SK-N-SH (cell line): ENCODE data around the gene KRT85. TPM values are rescaled to one million over a fixed set of nuclear protein-coding genes. Genes with fewer than 3 reads are reported as not detected.

Experiments
- CTCF ChIA-PET: fragments of 300-600, 350-600 bp; formaldehyde crosslinking; extraction: SDS; loops from one replicate; lab custom pipeline; 2021; lab: Yijun Ruan, JAX
- POLR2A ChIA-PET: fragments of 350-600 bp; sonication (Branson Sonifier 250); formaldehyde crosslinking; extraction: SDS; loops from one replicate; lab custom pipeline; 2020; ENCODE audit warnings: antibody characterized with exemption, inconsistent platforms; lab: Yijun Ruan, JAX
- DNase-seq: peaks from one replicate; pipeline ENCODE4 v3.0.0; 2012
- H2AFZ ChIP-seq: fragments of 200-600 bp; sonication (generic); 2 replicates; pipeline ENCODE4 v1.8.1; 2016; ENCODE audit warnings: antibody characterized with exemption, mild to moderate bottlenecking, low read depth
- H3F3A ChIP-seq: fragments of 200-600 bp; sonication (generic); replicated peaks from 2 replicates; pipeline ENCODE3; 2016; ENCODE audit warnings: antibody characterized with exemption, mild to moderate bottlenecking; ENCODE audit not compliant: insufficient read depth
- H3K27ac ChIP-seq, 2 experiments: fragments of 200-500 bp in 1 of 2; fragments of 200-600 bp in 1 of 2; sonication (Bioruptor generic) in 1 of 2; sonication (generic), shearing (Covaris generic) in 1 of 2; 2 replicates each; pipeline versions ENCODE4 v1.5.1 to v1.6.1; 2014 to 2016; ENCODE audit warnings: low read depth in 2 of 2, inconsistent platforms in 1 of 2, low read length in 1 of 2, mild to moderate bottlenecking in 1 of 2, mixed read lengths in 1 of 2
- H3K27me3 ChIP-seq: fragments of 200-600 bp; sonication (generic), shearing (Covaris generic); 2 replicates; pipeline ENCODE4 v1.6.1; 2016; ENCODE audit warnings: mixed run types; ENCODE audit not compliant: insufficient read depth
- H3K36me3 ChIP-seq, 2 experiments: fragments of 200-500 bp in 1 of 2; fragments of 200-600 bp in 1 of 2; sonication (Bioruptor generic) in 1 of 2; sonication (generic) in 1 of 2; replicated peaks in 1 of 2; 2 replicates each; pipeline versions ENCODE3 to v1.5.1; 2014 to 2016; ENCODE audit warnings: low read length in 1 of 2, mild to moderate bottlenecking in 1 of 2; ENCODE audit not compliant: insufficient read depth in 2 of 2, control insufficient read depth in 1 of 2
- H3K4me1 ChIP-seq, 2 experiments: fragments of 200-500 bp in 1 of 2; fragments of 200-600 bp in 1 of 2; sonication (Bioruptor generic) in 1 of 2; sonication (generic), shearing (Covaris generic) in 1 of 2; 2 replicates each; pipeline versions ENCODE4 v1.5.1 to v1.6.1; 2014 to 2016; ENCODE audit warnings: low read depth in 1 of 2, low read length in 1 of 2, mixed run types in 1 of 2; ENCODE audit not compliant: insufficient read depth in 2 of 2, control insufficient read depth in 1 of 2
- H3K4me2 ChIP-seq: fragments of 200-600 bp; sonication (generic), shearing (Covaris generic); 2 replicates; pipeline ENCODE4 v1.6.1; 2017; ENCODE audit warnings: mixed run types
- H3K4me3 ChIP-seq, 2 experiments: fragments of 200-500 bp in 1 of 2; fragments of 200-600 bp in 1 of 2; sonication (Bioruptor generic) in 1 of 2; sonication (generic), shearing (Covaris generic) in 1 of 2; 2 replicates each; pipeline versions ENCODE4 v1.5.1 to v1.8.1; 2014 to 2016; ENCODE audit warnings: low read depth in 2 of 2, inconsistent platforms in 1 of 2, low read length in 1 of 2, mild to moderate bottlenecking in 1 of 2, mixed read lengths in 1 of 2, moderate library complexity in 1 of 2
- H3K79me2 ChIP-seq: fragments of 200-600 bp; sonication (generic); 2 replicates; pipeline ENCODE4 v1.8.1; 2017; ENCODE audit warnings: mild to moderate bottlenecking; ENCODE audit not compliant: insufficient read depth
- H3K9ac ChIP-seq: fragments of 200-600 bp; sonication (generic); 2 replicates; pipeline ENCODE4 v1.6.1; 2017; ENCODE audit warnings: mixed run types
- H3K9me2 ChIP-seq: fragments of 200-600 bp; sonication (generic); 2 replicates; pipeline ENCODE4 v1.6.1; 2017; ENCODE audit warnings: mixed run types
- H3K9me3 ChIP-seq: fragments of 200-600 bp; sonication (generic); 2 replicates; pipeline ENCODE4 v1.6.1; 2017; ENCODE audit warnings: mixed run types, mild to moderate bottlenecking, moderate library complexity
- H4K20me1 ChIP-seq: fragments of 200-600 bp; sonication (generic); 2 replicates; pipeline ENCODE4 v1.6.1; 2017; ENCODE audit warnings: mild to moderate bottlenecking, mixed run types; ENCODE audit not compliant: insufficient read depth
- CHD2 ChIP-seq: fragments of 150-350 bp; IDR thresholded peaks from 2 replicates; pipeline ENCODE4 v1.6.1; 2018; ENCODE audit warnings: low read length; ENCODE audit not compliant: partially characterized antibody
- EZH2phosphoT487 ChIP-seq: fragments of 200-600 bp; sonication (generic); IDR thresholded peaks from 2 replicates; pipeline ENCODE4 v1.6.1; 2017; ENCODE audit warnings: low read depth, mixed run types, mild to moderate bottlenecking, antibody characterized with exemption, moderate library complexity, borderline replicate concordance
- GABPA ChIP-seq: IDR thresholded peaks from 2 replicates; pipeline ENCODE4 v1.4.0; 2012; ENCODE audit warnings: low read depth, mild to moderate bottlenecking
- IRF3 ChIP-seq: fragments of 150-350 bp; IDR thresholded peaks from 2 replicates; pipeline ENCODE4 v1.6.1; 2016; ENCODE audit warnings: mild to moderate bottlenecking, low read depth, low read length
- JUND ChIP-seq: IDR thresholded peaks from 2 replicates; pipeline ENCODE4 v1.4.0; 2012
- MEF2A ChIP-seq: IDR thresholded peaks from 2 replicates; pipeline ENCODE4 v1.4.0; 2012; ENCODE audit warnings: low read depth, borderline replicate concordance
- MXI1 ChIP-seq: IDR thresholded peaks from 2 replicates; pipeline ENCODE4 v1.6.1; 2012; ENCODE audit warnings: mild to moderate bottlenecking, low read depth, low read length, improper control_type of control experiment
- POLR2AphosphoS5 ChIP-seq: IDR thresholded peaks from 2 replicates; pipeline ENCODE4 v1.6.1; 2012; ENCODE audit warnings: low read depth, low read length
- RAD21 ChIP-seq: IDR thresholded peaks from 2 replicates; pipeline ENCODE4 v1.6.1; 2012; ENCODE audit warnings: mild to moderate bottlenecking, low read length
- RCOR1 ChIP-seq: fragments of 150-350 bp; IDR thresholded peaks from 2 replicates; pipeline ENCODE4 v1.6.1; 2017; ENCODE audit warnings: antibody characterized with exemption, low read length
- REST ChIP-seq: IDR thresholded peaks from 2 replicates; pipeline ENCODE4 v1.6.1; 2012; ENCODE audit warnings: mild to moderate bottlenecking, low read depth, low read length, moderate library complexity
- RFX5 ChIP-seq: IDR thresholded peaks from 2 replicates; pipeline ENCODE4 v1.6.1; 2012; ENCODE audit warnings: mild to moderate bottlenecking, improper control_type of control experiment, low read length
- TCF12 ChIP-seq: IDR thresholded peaks from 2 replicates; pipeline ENCODE4 v1.4.0; 2012
- whole genome bisulfite sequencing: methylation state at CpG from one replicate; pipeline ENCODE4 v1.1.6; 2017; ENCODE audit warnings: low lambda C conversion rate; 5-methylcytosine and 5-hydroxymethylcytosine counted together
- polyA plus RNA-seq, 3 experiments: library from polyadenylated mRNA; depleted of rRNA; stranded (reverse); fragments of >200 nt; gene quantifications; 2 replicates each; pipeline ENCODE4 v1.2.3, GENCODE V29; 2012
- TF ChIP-seq, protein P1 (sequence below): IDR thresholded peaks from 2 replicates; pipeline ENCODE4 v1.4.0; 2012; ENCODE audit warnings: low read depth, borderline replicate concordance
- TF ChIP-seq, protein P2 (sequence below): fragments of 150-350 bp; IDR thresholded peaks from 2 replicates; pipeline ENCODE4 v1.6.1; 2017; ENCODE audit warnings: antibody characterized with exemption, low read length, low read depth, borderline replicate concordance

The KRT85 gene
- polyA plus RNA-seq, 1 of the 3 experiments (the other 2 are of a cell fraction): not detected

DNA sequence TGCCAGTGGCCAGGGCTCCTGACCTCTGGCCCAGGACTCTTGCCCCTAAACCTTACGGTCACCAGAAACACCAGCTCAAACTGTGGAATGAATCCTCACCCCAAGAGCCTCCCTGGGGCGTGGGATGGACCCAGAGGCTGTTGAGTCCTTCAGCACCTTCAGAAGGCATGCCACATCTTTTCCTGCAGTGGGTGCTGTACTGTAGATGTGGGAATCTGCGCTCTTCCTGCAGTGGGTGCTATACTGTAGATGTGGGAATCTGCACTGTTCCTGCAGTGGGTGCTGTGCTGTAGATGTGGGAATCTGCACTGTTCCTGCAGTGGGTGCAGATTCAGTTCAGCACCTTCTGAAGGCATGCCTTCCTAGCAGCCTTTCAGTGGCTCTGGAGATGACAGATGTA is 37.7 kb upstream of the KRT85 start:
- no peaks in the 10 kb centered on the region for H3K36me3 ChIP-seq
- no peak overlapping the region for H3K27ac ChIP-seq
- no peaks in the 10 kb centered on the region for H3K9me2 ChIP-seq
- H3K4me1 ChIP-seq: no peaks in the 10 kb centered on the region
- ChIA-PET POLR2A (no interaction called here), CTCF (interaction anchor here (0.6 to 1.7 kb wide), 2 partner anchors 9 kb away, joined by 3 to 4 read pairs; no protein-coding TSS in a partner anchor)
- peaks cover 24% of the 10 kb centered on the region for H3K27me3 ChIP-seq
- no peak overlapping the region for H3K4me2 ChIP-seq
- WGBS: 50% methylated on average over 2 of the region's 3 CpGs
- no peaks in the 10 kb centered on the region for H3K79me2 ChIP-seq
- no peak for DNase-seq
- H4K20me1 ChIP-seq: no peaks in the 10 kb centered on the region
- no peak for TF ChIP-seq TCF12
- no peak for TF ChIP-seq RFX5
- no peak for TF ChIP-seq EZH2phosphoT487
- no peak for TF ChIP-seq MXI1
- no peak for TF ChIP-seq IRF3
- TF ChIP-seq CHD2: no peak
- no peak for TF ChIP-seq RCOR1
- TF ChIP-seq, protein P1, sequence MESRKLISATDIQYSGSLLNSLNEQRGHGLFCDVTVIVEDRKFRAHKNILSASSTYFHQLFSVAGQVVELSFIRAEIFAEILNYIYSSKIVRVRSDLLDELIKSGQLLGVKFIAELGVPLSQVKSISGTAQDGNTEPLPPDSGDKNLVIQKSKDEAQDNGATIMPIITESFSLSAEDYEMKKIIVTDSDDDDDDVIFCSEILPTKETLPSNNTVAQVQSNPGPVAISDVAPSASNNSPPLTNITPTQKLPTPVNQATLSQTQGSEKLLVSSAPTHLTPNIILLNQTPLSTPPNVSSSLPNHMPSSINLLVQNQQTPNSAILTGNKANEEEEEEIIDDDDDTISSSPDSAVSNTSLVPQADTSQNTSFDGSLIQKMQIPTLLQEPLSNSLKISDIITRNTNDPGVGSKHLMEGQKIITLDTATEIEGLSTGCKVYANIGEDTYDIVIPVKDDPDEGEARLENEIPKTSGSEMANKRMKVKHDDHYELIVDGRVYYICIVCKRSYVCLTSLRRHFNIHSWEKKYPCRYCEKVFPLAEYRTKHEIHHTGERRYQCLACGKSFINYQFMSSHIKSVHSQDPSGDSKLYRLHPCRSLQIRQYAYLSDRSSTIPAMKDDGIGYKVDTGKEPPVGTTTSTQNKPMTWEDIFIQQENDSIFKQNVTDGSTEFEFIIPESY: no peak
- TF ChIP-seq JUND: no peak
- TF ChIP-seq, protein P2, sequence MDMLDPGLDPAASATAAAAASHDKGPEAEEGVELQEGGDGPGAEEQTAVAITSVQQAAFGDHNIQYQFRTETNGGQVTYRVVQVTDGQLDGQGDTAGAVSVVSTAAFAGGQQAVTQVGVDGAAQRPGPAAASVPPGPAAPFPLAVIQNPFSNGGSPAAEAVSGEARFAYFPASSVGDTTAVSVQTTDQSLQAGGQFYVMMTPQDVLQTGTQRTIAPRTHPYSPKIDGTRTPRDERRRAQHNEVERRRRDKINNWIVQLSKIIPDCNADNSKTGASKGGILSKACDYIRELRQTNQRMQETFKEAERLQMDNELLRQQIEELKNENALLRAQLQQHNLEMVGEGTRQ: no peak
- TF ChIP-seq POLR2AphosphoS5: no peak
- no peak for TF ChIP-seq GABPA
- no peaks in the 10 kb centered on the region for H3K9me3 ChIP-seq
- no peak overlapping the region for H3K4me3 ChIP-seq
- no peak overlapping the region for H3K9ac ChIP-seq
- no peak overlapping the region for H2AFZ ChIP-seq
- H3F3A ChIP-seq: no peaks in the 10 kb centered on the region

GRCh38 chr12:52403561-52403960 is 36.3 kb upstream of the KRT85 start:
- DNase-seq: no peak
- 37% methylated on average over 2 of the region's 9 CpGs for WGBS
- no peaks in the 10 kb centered on the region for H4K20me1 ChIP-seq
- peaks cover 31% of the 10 kb centered on the region for H3K27me3 ChIP-seq
- H3K27ac ChIP-seq: no peak overlapping the region
- CTCF ChIA-PET: interaction anchor here (1.7 to 2.2 kb wide), 2 partner anchors 10 to 12 kb away, joined by 4 to 8 read pairs; no protein-coding TSS in a partner anchor
- H3K4me1 ChIP-seq: no peaks in the 10 kb centered on the region
- no peaks in the 10 kb centered on the region for H3K9me3 ChIP-seq
- no peak for TF ChIP-seq MEF2A
- TF ChIP-seq RAD21: no peak
- no peak for TF ChIP-seq REST
- TF ChIP-seq RFX5: no peak
- TF ChIP-seq RCOR1: no peak
- TF ChIP-seq POLR2AphosphoS5: no peak
- TF ChIP-seq EZH2phosphoT487: no peak
- no peaks in the 10 kb centered on the region for H3F3A ChIP-seq
- no peaks in the 10 kb centered on the region for H3K36me3 ChIP-seq
- POLR2A ChIA-PET: no interaction called here
- H3K9me2 ChIP-seq: no peaks in the 10 kb centered on the region
- no peak overlapping the region for H3K9ac ChIP-seq
- H3K4me2 ChIP-seq: no peak overlapping the region
- H3K4me3 ChIP-seq: no peak overlapping the region
- no peaks in the 10 kb centered on the region for H3K79me2 ChIP-seq
- H2AFZ ChIP-seq: no peak overlapping the region
